K562 (cell line): ENCODE results near the gene NSMF. TPM values are rescaled to one million over a fixed set of nuclear protein-coding genes. Genes with fewer than 3 reads are reported as not detected.

Source experiments
- ELF1 ChIP-seq: fragments of 200-800 bp; sonication (Bioruptor generic); IDR thresholded peaks from 2 replicates; pipeline ENCODE4 v1.6.1; 2016; ENCODE audit warnings: missing genetic modification characterization, missing compliant biosample characterization
- GABPA ChIP-seq: fragments of 200-800 bp; sonication (Bioruptor generic); conservative IDR thresholded peaks from 2 replicates; pipeline ENCODE4 v1.6.1; 2016; ENCODE audit warnings: low read depth, missing genetic modification characterization, missing compliant biosample characterization
- KLF13 ChIP-seq: fragments of 450-650 bp; IDR thresholded peaks from 2 replicates; pipeline ENCODE4 v1.6.1; 2016; ENCODE audit warnings: missing genetic modification characterization, low read depth, mild to moderate bottlenecking, missing compliant biosample characterization, moderate library complexity, borderline replicate concordance
- LEF1 ChIP-seq: fragments of 450-650 bp; IDR thresholded peaks from 2 replicates; pipeline ENCODE4 v1.6.1; 2016; ENCODE audit warnings: mild to moderate bottlenecking
- MIER1 ChIP-seq: fragments of 450-650 bp; IDR thresholded peaks from 2 replicates; pipeline ENCODE4 v1.6.1; 2016; ENCODE audit warnings: antibody characterized with exemption, mild to moderate bottlenecking, low read depth
- NCOA6 ChIP-seq: fragments of 450-650 bp; IDR thresholded peaks from 2 replicates; pipeline ENCODE4 v1.6.1; 2017; ENCODE audit warnings: mild to moderate bottlenecking
- PHF20 ChIP-seq: fragments of 450-650 bp; IDR thresholded peaks from 2 replicates; pipeline ENCODE4 v1.6.1; 2018; ENCODE audit not compliant: partially characterized antibody
- PHTF2 ChIP-seq: fragments of 250-450 bp; sonication (Bioruptor Pico); IDR thresholded peaks from 2 replicates; pipeline ENCODE4 v1.5.0; 2021; ENCODE audit warnings: mild to moderate bottlenecking
- SMARCC2 ChIP-seq: fragments of 450-650 bp; IDR thresholded peaks from 2 replicates; pipeline ENCODE4 v1.6.1; 2017; ENCODE audit warnings: antibody characterized with exemption, moderate library complexity, mild to moderate bottlenecking, low read depth
- SMARCE1 ChIP-seq: fragments of 450-650 bp; IDR thresholded peaks from 2 replicates; pipeline ENCODE4 v1.7.1; 2016; ENCODE audit warnings: mild to moderate bottlenecking
- TCF7 ChIP-seq: sonication (generic); IDR thresholded peaks from 2 replicates; pipeline ENCODE4 v1.6.1; 2016; ENCODE audit warnings: antibody characterized with exemption, borderline replicate concordance
- TEAD1 ChIP-seq, 2 experiments: fragments of 450-650 bp in 1 of 2; sonication (generic) in 1 of 2; formaldehyde crosslinking; IDR thresholded peaks; 2 replicates each; pipeline versions ENCODE4 v1.4.0 to v1.8.0; 2020 to 2022; ENCODE audit warnings: mild to moderate bottlenecking in 2 of 2, missing genetic modification reagents in 1 of 2
- TGIF2 ChIP-seq: sonication (generic); formaldehyde crosslinking; IDR thresholded peaks from 2 replicates; pipeline ENCODE4 v1.8.1; 2022; ENCODE audit warnings: mild to moderate bottlenecking, missing genetic modification reagents, moderate library complexity
- ZC3H4 ChIP-seq: sonication (generic); formaldehyde crosslinking; IDR thresholded peaks from 2 replicates; pipeline ENCODE4 v1.9.0; 2021; ENCODE audit warnings: missing genetic modification reagents, borderline replicate concordance
- ZNF707 ChIP-seq: fragments of 250-450 bp; sonication (Bioruptor Pico); conservative IDR thresholded peaks from 2 replicates; pipeline ENCODE4 v1.8.0; 2022; ENCODE audit warnings: inconsistent platforms, mild to moderate bottlenecking, moderate library complexity
- polyA plus RNA-seq, 8 experiments: library from polyadenylated mRNA; depleted of rRNA in 4 of 8; stranded (reverse) in 5 of 8; unstranded in 3 of 8; fragments of >200 nt; fragmentation: Nextera tagmentation in 2 of 8; fragmentation: Illumina TruSeq in 1 of 8; extraction: Ambion mirVana in 2 of 8; extraction: Trizol in 1 of 8; gene quantifications; 2 replicates each; pipeline versions ENCODE4 v1.2.1 to v1.2.3, GENCODE V29; 2011 to 2014; ENCODE audit warnings: inconsistent platforms in 1 of 8, missing spikeins in 1 of 8
- total RNA-seq, 7 experiments: library from RNA; depleted of rRNA in 6 of 7; stranded (reverse); fragments of >200 nt in 6 of 7; fragmentation: Illumina TruSeq in 2 of 7; extraction: Trizol in 2 of 7; gene quantifications; 2 replicates each; pipeline versions ENCODE4 v1.2.1 to v1.2.3, GENCODE V29; 2011 to 2021; ENCODE audit warnings: low replicate concordance in 1 of 7
- TF ChIP-seq, protein P1 (sequence below): sonication (generic); formaldehyde crosslinking; IDR thresholded peaks from 2 replicates; pipeline ENCODE4 v1.8.0; 2022; ENCODE audit warnings: mild to moderate bottlenecking, missing genetic modification reagents, borderline replicate concordance
- TF ChIP-seq, protein P2 (sequence below): fragments of 250-450 bp; sonication (Bioruptor Pico); IDR thresholded peaks from 2 replicates; pipeline ENCODE4 v1.5.0; 2021; ENCODE audit warnings: mild to moderate bottlenecking, borderline replicate concordance
- TF ChIP-seq, protein P3 (sequence below): fragments of 450-650 bp; formaldehyde crosslinking; conservative IDR thresholded peaks from 2 replicates; pipeline ENCODE4 v1.4.0; 2022; ENCODE audit warnings: mild to moderate bottlenecking, missing genetic modification characterization
- TF ChIP-seq, protein P4 (sequence below): sonication (generic); formaldehyde crosslinking; IDR thresholded peaks from 2 replicates; pipeline ENCODE4 v1.9.0; 2022; ENCODE audit warnings: mild to moderate bottlenecking, missing genetic modification reagents
- TF ChIP-seq, protein P5 (sequence below): fragments of 450-650 bp; conservative IDR thresholded peaks from 2 replicates; pipeline ENCODE4 v1.6.1; 2016; ENCODE audit warnings: missing genetic modification characterization, low read depth, mild to moderate bottlenecking, control low read depth, missing compliant biosample characterization

Gene NSMF
- total and polyA plus RNA-seq, 9 of the 15 experiments (the other 6 are each of a cell fraction or from before 2014, with no cell fraction given), result 0.20 to 82.7 (median 29.3) TPM

DNA sequence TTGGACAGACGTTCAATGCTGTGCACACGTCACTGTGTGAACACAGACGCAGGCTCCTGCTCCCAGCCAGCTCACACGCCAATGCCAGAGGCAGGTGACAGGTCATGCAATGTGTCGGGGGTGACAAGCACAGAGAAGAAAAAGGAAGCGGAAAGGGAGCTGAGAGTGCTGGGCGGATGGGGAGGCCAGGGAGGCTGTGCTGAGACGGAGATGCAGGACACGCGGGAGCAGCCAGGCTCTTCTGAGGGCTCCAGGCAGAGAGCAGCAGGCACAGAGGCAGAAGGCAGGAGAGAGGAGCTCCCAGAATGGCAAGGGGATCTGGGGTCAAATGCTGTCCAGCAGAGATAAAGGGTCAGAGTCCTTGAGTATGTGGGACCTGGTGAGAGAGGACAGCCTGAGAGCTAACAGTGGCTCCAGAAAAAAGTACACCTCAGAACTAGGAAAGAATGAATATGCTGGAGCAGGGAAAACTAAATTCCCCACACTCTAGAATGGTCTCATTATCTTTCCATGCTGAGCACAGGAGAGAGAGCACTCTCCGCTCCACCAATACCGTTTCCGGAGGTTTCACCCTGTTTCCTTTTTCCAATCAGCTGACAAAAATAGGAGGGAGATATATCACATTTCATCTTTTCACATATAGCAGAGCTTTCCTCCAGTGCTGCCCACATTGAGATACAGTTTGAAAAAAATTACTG lies 32.8 kb upstream of the NSMF start (continued):
- TF ChIP-seq ZC3H4 (CRISPR knock-in tag) (no peak), ZNF707 (CRISPR knock-in tag) (no peak), SMARCC2 (0 out of 2 replicates have a peak, but pooled peaks have one; percentile 49), PHF20 (no peak), MIER1 (no peak), NCOA6 (no peak), TCF7 (no peak), LEF1 (0 out of 2 replicates have a peak, but pooled peaks have one; percentile 48), ELF1 (tag) (peak; percentile 47; the same call in 1 of the 2 replicates), SMARCE1 (0 out of 2 replicates have a peak, but pooled peaks have one; percentile 50), TEAD1 (CRISPR knock-in tag; IDR thresholded peaks at IDR 0.05) (no peak), PHTF2 (CRISPR knock-in tag) (no peak), TGIF2 (no peak), KLF13 (tag) (no peak), GABPA (peak; percentile 51; the same call in 1 of the 2 replicates)
- TF ChIP-seq, protein P1, sequence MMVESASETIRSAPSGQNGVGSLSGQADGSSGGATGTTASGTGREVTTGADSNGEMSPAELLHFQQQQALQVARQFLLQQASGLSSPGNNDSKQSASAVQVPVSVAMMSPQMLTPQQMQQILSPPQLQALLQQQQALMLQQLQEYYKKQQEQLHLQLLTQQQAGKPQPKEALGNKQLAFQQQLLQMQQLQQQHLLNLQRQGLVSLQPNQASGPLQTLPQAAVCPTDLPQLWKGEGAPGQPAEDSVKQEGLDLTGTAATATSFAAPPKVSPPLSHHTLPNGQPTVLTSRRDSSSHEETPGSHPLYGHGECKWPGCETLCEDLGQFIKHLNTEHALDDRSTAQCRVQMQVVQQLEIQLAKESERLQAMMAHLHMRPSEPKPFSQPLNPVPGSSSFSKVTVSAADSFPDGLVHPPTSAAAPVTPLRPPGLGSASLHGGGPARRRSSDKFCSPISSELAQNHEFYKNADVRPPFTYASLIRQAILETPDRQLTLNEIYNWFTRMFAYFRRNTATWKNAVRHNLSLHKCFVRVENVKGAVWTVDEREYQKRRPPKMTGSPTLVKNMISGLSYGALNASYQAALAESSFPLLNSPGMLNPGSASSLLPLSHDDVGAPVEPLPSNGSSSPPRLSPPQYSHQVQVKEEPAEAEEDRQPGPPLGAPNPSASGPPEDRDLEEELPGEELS, result no peak
- TF ChIP-seq, protein P2, sequence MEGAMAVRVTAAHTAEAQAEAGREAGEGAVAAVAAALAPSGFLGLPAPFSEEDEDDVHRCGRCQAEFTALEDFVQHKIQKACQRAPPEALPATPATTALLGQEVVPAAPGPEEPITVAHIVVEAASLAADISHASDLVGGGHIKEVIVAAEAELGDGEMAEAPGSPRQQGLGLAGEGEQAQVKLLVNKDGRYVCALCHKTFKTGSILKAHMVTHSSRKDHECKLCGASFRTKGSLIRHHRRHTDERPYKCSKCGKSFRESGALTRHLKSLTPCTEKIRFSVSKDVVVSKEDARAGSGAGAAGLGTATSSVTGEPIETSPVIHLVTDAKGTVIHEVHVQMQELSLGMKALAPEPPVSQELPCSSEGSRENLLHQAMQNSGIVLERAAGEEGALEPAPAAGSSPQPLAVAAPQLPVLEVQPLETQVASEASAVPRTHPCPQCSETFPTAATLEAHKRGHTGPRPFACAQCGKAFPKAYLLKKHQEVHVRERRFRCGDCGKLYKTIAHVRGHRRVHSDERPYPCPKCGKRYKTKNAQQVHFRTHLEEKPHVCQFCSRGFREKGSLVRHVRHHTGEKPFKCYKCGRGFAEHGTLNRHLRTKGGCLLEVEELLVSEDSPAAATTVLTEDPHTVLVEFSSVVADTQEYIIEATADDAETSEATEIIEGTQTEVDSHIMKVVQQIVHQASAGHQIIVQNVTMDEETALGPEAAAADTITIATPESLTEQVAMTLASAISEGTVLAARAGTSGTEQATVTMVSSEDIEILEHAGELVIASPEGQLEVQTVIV (CRISPR knock-in tag), result no peak
- TF ChIP-seq, protein P3, sequence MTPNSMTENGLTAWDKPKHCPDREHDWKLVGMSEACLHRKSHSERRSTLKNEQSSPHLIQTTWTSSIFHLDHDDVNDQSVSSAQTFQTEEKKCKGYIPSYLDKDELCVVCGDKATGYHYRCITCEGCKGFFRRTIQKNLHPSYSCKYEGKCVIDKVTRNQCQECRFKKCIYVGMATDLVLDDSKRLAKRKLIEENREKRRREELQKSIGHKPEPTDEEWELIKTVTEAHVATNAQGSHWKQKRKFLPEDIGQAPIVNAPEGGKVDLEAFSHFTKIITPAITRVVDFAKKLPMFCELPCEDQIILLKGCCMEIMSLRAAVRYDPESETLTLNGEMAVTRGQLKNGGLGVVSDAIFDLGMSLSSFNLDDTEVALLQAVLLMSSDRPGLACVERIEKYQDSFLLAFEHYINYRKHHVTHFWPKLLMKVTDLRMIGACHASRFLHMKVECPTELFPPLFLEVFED (CRISPR knock-in tag), result no peak; the same call in 1 of the 2 replicates
- TF ChIP-seq, protein P4, sequence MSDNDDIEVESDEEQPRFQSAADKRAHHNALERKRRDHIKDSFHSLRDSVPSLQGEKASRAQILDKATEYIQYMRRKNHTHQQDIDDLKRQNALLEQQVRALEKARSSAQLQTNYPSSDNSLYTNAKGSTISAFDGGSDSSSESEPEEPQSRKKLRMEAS, result peak; percentile 43; the same call in 1 of the 2 replicates
- TF ChIP-seq, protein P5, sequence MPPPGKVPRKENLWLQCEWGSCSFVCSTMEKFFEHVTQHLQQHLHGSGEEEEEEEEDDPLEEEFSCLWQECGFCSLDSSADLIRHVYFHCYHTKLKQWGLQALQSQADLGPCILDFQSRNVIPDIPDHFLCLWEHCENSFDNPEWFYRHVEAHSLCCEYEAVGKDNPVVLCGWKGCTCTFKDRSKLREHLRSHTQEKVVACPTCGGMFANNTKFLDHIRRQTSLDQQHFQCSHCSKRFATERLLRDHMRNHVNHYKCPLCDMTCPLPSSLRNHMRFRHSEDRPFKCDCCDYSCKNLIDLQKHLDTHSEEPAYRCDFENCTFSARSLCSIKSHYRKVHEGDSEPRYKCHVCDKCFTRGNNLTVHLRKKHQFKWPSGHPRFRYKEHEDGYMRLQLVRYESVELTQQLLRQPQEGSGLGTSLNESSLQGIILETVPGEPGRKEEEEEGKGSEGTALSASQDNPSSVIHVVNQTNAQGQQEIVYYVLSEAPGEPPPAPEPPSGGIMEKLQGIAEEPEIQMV (tag), result no peak
